HEK293 (cell line): ENCODE measurements around the gene AP3D1.

ENCODE experiments used
- BCL11A ChIP-seq: fragments of 450-650 bp; formaldehyde crosslinking; IDR thresholded peaks from 2 replicates; pipeline ENCODE4 v1.5.1; 2016; ENCODE audit warnings: low read depth, missing biosample characterization, missing genetic modification characterization
- GLI4 ChIP-seq: fragments of 450-650 bp; formaldehyde crosslinking; IDR thresholded peaks from 2 replicates; pipeline ENCODE4 v1.5.1; 2016; ENCODE audit warnings: missing biosample characterization, missing genetic modification characterization
- GLIS1 ChIP-seq: fragments of 450-650 bp; formaldehyde crosslinking; IDR thresholded peaks from 2 replicates; pipeline ENCODE4 v1.5.1; 2016; ENCODE audit warnings: missing biosample characterization, missing genetic modification characterization
- HOXA7 ChIP-seq: sonication (generic); formaldehyde crosslinking; IDR thresholded peaks from 2 replicates; pipeline ENCODE4 v1.8.1; 2022; ENCODE audit warnings: missing genetic modification reagents, borderline replicate concordance
- IKZF3 ChIP-seq: fragments of 450-650 bp; IDR thresholded peaks from 2 replicates; pipeline ENCODE4 v1.5.0; 2018; ENCODE audit warnings: missing biosample characterization, mild to moderate bottlenecking, missing genetic modification characterization, moderate library complexity
- KLF9 ChIP-seq: fragments of 450-650 bp; formaldehyde crosslinking; IDR thresholded peaks from 2 replicates; pipeline ENCODE4 v1.5.1; 2016; ENCODE audit warnings: missing biosample characterization, missing genetic modification characterization, low read depth
- OVOL3 ChIP-seq: fragments of 450-650 bp; formaldehyde crosslinking; IDR thresholded peaks from 2 replicates; pipeline ENCODE4 v1.5.1; 2016; ENCODE audit warnings: missing biosample characterization, missing genetic modification characterization
- TRIM28 ChIP-seq: IDR thresholded peaks from 2 replicates; pipeline ENCODE4 v1.6.1; 2011; ENCODE audit warnings: low read length, control low read depth, borderline replicate concordance
- ZBTB17 ChIP-seq: fragments of 450-650 bp; formaldehyde crosslinking; IDR thresholded peaks from 2 replicates; pipeline ENCODE4 v1.5.1; 2016; ENCODE audit warnings: missing biosample characterization, missing genetic modification characterization
- ZBTB49 ChIP-seq: fragments of 450-650 bp; formaldehyde crosslinking; IDR thresholded peaks from 2 replicates; pipeline ENCODE4 v1.5.1; 2016; ENCODE audit warnings: missing biosample characterization, missing genetic modification characterization, low read depth
- ZBTB7A ChIP-seq: fragments of 450-650 bp; formaldehyde crosslinking; IDR thresholded peaks from 2 replicates; pipeline ENCODE4 v1.5.1; 2016; ENCODE audit warnings: low read depth, missing biosample characterization, missing genetic modification characterization
- ZEB2 ChIP-seq: fragments of 450-650 bp; formaldehyde crosslinking; IDR thresholded peaks from 2 replicates; pipeline ENCODE4 v1.5.1; 2016; ENCODE audit warnings: missing biosample characterization, missing genetic modification characterization
- ZFP41 ChIP-seq: fragments of 450-650 bp; formaldehyde crosslinking; IDR thresholded peaks from 2 replicates; pipeline ENCODE4 v1.5.1; 2016; ENCODE audit warnings: missing biosample characterization, missing genetic modification characterization, borderline replicate concordance
- ZNF10 ChIP-seq: fragments of 450-650 bp; formaldehyde crosslinking; IDR thresholded peaks from 2 replicates; pipeline ENCODE4 v1.5.1; 2017; ENCODE audit warnings: missing biosample characterization, missing genetic modification characterization
- ZNF112 ChIP-seq: fragments of 450-650 bp; formaldehyde crosslinking; IDR thresholded peaks from 2 replicates; pipeline ENCODE4 v1.5.0; 2017; ENCODE audit warnings: missing biosample characterization, missing genetic modification characterization
- ZNF114 ChIP-seq: fragments of 450-650 bp; formaldehyde crosslinking; IDR thresholded peaks from 2 replicates; pipeline ENCODE4 v1.5.0; 2017; ENCODE audit warnings: missing biosample characterization, missing genetic modification characterization
- ZNF155 ChIP-seq: fragments of 450-650 bp; formaldehyde crosslinking; IDR thresholded peaks from 2 replicates; pipeline ENCODE4 v1.5.1; 2016; ENCODE audit warnings: missing biosample characterization, missing genetic modification characterization
- ZNF18 ChIP-seq: fragments of 450-650 bp; formaldehyde crosslinking; IDR thresholded peaks from 2 replicates; pipeline ENCODE4 v1.5.1; 2016; ENCODE audit warnings: missing biosample characterization, missing genetic modification characterization
- ZNF184 ChIP-seq: fragments of 450-650 bp; IDR thresholded peaks from 2 replicates; pipeline ENCODE4 v1.5.1; 2018; ENCODE audit warnings: missing biosample characterization, mild to moderate bottlenecking, missing genetic modification characterization
- ZNF202 ChIP-seq: fragments of 450-650 bp; formaldehyde crosslinking; IDR thresholded peaks from 2 replicates; pipeline ENCODE4 v1.5.1; 2016; ENCODE audit warnings: missing biosample characterization, missing genetic modification characterization, borderline replicate concordance
- ZNF23 ChIP-seq: fragments of 450-650 bp; formaldehyde crosslinking; IDR thresholded peaks from 2 replicates; pipeline ENCODE4 v1.5.1; 2016; ENCODE audit warnings: missing biosample characterization, missing genetic modification characterization, borderline replicate concordance
- ZNF239 ChIP-seq: fragments of 450-650 bp; formaldehyde crosslinking; IDR thresholded peaks from 2 replicates; pipeline ENCODE4 v1.5.1; 2016; ENCODE audit warnings: missing biosample characterization, missing genetic modification characterization
- ZNF324 ChIP-seq: fragments of 450-650 bp; formaldehyde crosslinking; IDR thresholded peaks from 2 replicates; pipeline ENCODE4 v1.5.1; 2016; ENCODE audit warnings: missing biosample characterization, missing genetic modification characterization
- ZNF416 ChIP-seq: fragments of 450-650 bp; formaldehyde crosslinking; IDR thresholded peaks from 2 replicates; pipeline ENCODE4 v1.5.1; 2016; ENCODE audit warnings: missing biosample characterization, missing genetic modification characterization
- ZNF488 ChIP-seq: fragments of 450-650 bp; formaldehyde crosslinking; IDR thresholded peaks from 2 replicates; pipeline ENCODE4 v1.5.1; 2016; ENCODE audit warnings: missing biosample characterization, missing genetic modification characterization
- ZNF529 ChIP-seq: fragments of 450-650 bp; formaldehyde crosslinking; IDR thresholded peaks from 2 replicates; pipeline ENCODE4 v1.5.1; 2017; ENCODE audit warnings: missing genetic modification characterization, missing biosample characterization; ENCODE audit not compliant: insufficient replicate concordance
- ZNF544 ChIP-seq: fragments of 450-650 bp; formaldehyde crosslinking; IDR thresholded peaks from 2 replicates; pipeline ENCODE4 v1.5.0; 2017; ENCODE audit warnings: missing biosample characterization, missing genetic modification characterization
- ZNF561 ChIP-seq: fragments of 450-650 bp; IDR thresholded peaks from 2 replicates; pipeline ENCODE4 v1.5.1; 2018; ENCODE audit warnings: missing biosample characterization, missing genetic modification characterization, borderline replicate concordance
- ZNF623 ChIP-seq: fragments of 450-650 bp; formaldehyde crosslinking; IDR thresholded peaks from 2 replicates; pipeline ENCODE4 v1.5.1; 2016; ENCODE audit warnings: missing biosample characterization, missing genetic modification characterization
- ZNF624 ChIP-seq: fragments of 450-650 bp; formaldehyde crosslinking; IDR thresholded peaks from 2 replicates; pipeline ENCODE4 v1.5.1; 2017; ENCODE audit warnings: missing biosample characterization, missing genetic modification characterization
- ZNF654 ChIP-seq: fragments of 450-650 bp; formaldehyde crosslinking; IDR thresholded peaks from 2 replicates; pipeline ENCODE4 v1.5.1; 2016; ENCODE audit warnings: low read depth, missing biosample characterization, missing genetic modification characterization
- TF ChIP-seq, protein P1 (sequence below): fragments of 450-650 bp; formaldehyde crosslinking; IDR thresholded peaks from 2 replicates; pipeline ENCODE4 v1.5.1; 2016; ENCODE audit warnings: missing biosample characterization, missing genetic modification characterization
- TF ChIP-seq, protein P2 (sequence below): fragments of 450-650 bp; formaldehyde crosslinking; IDR thresholded peaks from 2 replicates; pipeline ENCODE4 v1.5.1; 2016; ENCODE audit warnings: missing biosample characterization, missing genetic modification characterization

AP3D1 gene

GRCh38 chr19:2168619-2169424 lies 17.5 kb upstream of the AP3D1 start (continued):
- TF ChIP-seq ZBTB49 (tag by site-specific recombination) = no peak
- TF ChIP-seq, protein P1, sequence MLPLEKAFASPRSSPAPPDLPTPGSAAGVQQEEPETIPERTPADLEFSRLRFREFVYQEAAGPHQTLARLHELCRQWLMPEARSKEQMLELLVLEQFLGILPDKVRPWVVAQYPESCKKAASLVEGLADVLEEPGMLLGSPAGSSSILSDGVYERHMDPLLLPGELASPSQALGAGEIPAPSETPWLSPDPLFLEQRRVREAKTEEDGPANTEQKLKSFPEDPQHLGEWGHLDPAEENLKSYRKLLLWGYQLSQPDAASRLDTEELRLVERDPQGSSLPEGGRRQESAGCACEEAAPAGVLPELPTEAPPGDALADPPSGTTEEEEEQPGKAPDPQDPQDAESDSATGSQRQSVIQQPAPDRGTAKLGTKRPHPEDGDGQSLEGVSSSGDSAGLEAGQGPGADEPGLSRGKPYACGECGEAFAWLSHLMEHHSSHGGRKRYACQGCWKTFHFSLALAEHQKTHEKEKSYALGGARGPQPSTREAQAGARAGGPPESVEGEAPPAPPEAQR (tag by site-specific recombination) = no peak
- no peak for TF ChIP-seq ZNF114 (tag by site-specific recombination)
- no peak for TF ChIP-seq ZNF488 (tag by site-specific recombination)
- TF ChIP-seq ZFP41 (tag by site-specific recombination) = no peak
- peak; percentile 44 for TF ChIP-seq KLF9 (tag by site-specific recombination)
- no peak for TF ChIP-seq OVOL3
- TF ChIP-seq ZBTB7A (tag by site-specific recombination) = 0 out of 2 replicates have a peak, but pooled peaks have one; percentile 43
- peak; percentile 81 for TF ChIP-seq GLIS1 (tag by site-specific recombination)
- TF ChIP-seq BCL11A = no peak
- peak; percentile 38; the same call in 1 of the 2 replicates for TF ChIP-seq IKZF3 (tag by site-specific recombination)
- TF ChIP-seq ZNF184 (tag by site-specific recombination) = peak; percentile 36; the same call in 1 of the 2 replicates
- no peak for TF ChIP-seq ZNF623 (tag by site-specific recombination)
- TF ChIP-seq ZEB2 = peak; percentile 93
- no peak for TF ChIP-seq ZNF416 (tag by site-specific recombination)
- TF ChIP-seq HOXA7 (CRISPR knock-in tag) = no peak
- TF ChIP-seq ZNF112 (tag by site-specific recombination) = no peak
- TF ChIP-seq ZNF155 = no peak
- TF ChIP-seq ZBTB17 = 0 out of 2 replicates have a peak, but pooled peaks have one; percentile 17
- TF ChIP-seq ZNF239 = no peak
- TF ChIP-seq GLI4 (tag by site-specific recombination) = no peak
- TF ChIP-seq ZNF202 (tag by site-specific recombination) = no peak
- TF ChIP-seq ZNF544 (tag by site-specific recombination) = no peak
- TF ChIP-seq ZNF18 (tag by site-specific recombination) = no peak
- no peak for TF ChIP-seq ZNF624 (tag by site-specific recombination)
- no peak for TF ChIP-seq ZNF561 (tag by site-specific recombination)
- TF ChIP-seq ZNF654 (tag by site-specific recombination) = no peak
- no peak; the same call in 1 of the 2 replicates for TF ChIP-seq TRIM28
- TF ChIP-seq ZNF10 (tag by site-specific recombination) = no peak
- no peak for TF ChIP-seq ZNF324 (tag by site-specific recombination)
- TF ChIP-seq, protein P2, sequence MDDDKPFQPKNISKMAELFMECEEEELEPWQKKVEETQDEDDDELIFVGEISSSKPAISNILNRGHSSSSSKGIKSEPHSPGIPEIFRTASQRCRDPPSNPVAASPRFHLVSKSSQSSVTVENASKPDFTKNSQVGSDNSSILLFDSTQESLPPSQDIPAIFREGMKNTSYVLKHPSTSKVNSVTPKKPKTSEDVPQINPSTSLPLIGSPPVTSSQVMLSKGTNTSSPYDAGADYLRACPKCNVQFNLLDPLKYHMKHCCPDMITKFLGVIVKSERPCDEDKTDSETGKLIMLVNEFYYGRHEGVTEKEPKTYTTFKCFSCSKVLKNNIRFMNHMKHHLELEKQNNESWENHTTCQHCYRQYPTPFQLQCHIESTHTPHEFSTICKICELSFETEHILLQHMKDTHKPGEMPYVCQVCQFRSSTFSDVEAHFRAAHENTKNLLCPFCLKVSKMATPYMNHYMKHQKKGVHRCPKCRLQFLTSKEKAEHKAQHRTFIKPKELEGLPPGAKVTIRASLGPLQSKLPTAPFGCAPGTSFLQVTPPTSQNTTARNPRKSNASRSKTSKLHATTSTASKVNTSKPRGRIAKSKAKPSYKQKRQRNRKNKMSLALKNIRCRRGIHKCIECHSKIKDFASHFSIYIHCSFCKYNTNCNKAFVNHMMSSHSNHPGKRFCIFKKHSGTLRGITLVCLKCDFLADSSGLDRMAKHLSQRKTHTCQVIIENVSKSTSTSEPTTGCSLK (tag by site-specific recombination) = no peak
- no peak for TF ChIP-seq ZNF529 (tag by site-specific recombination)
- no peak for TF ChIP-seq ZNF23 (tag by site-specific recombination)
